Erythroblast (primary cell): Measurements from ENCODE around the gene NENF.

ENCODE experiments used
- GATA1 ChIP-seq: IDR thresholded peaks from 2 replicates; pipeline ENCODE4 v1.6.1; 2011; ENCODE audit warnings: low read depth, mild to moderate bottlenecking, control low read depth, low read length, moderate library complexity
- POLR2A ChIP-seq: IDR thresholded peaks from 2 replicates; pipeline ENCODE4 v1.6.1; 2011; ENCODE audit warnings: mild to moderate bottlenecking, low read length

GRCh38 chr1:212461916-212462660 is 29.4 kb downstream of the NENF start:
- TF ChIP-seq POLR2A (no peak), GATA1 (no peak)
